Trophoblast cell (in vitro differentiated cells and primary cell): Measurements from ENCODE around the gene PLXNB1.
A peak's percentile ranks its signal among the peaks of the same experiment; 100 is the strongest.
"Not testable (repeated sequence)": the region's sequence is repeated elsewhere in the genome, so short reads cannot be mapped to it uniquely, and the experiment has no call there.

Experiments
- DNase-seq, 2 donors: peaks; one replicate each; pipeline ENCODE4 v3.0.0-alpha.2; 2016
- H2AFZ ChIP-seq: 2 replicates; pipeline ENCODE4 v1.6.1; 2013; ENCODE audit warnings: low read length, moderate library complexity, mild to moderate bottlenecking; ENCODE audit not compliant: insufficient read depth, poor library complexity
- H2AK5ac ChIP-seq: 2 replicates; pipeline ENCODE4 v1.6.1; 2013; ENCODE audit warnings: mild to moderate bottlenecking, low read length
- H2BK120ac ChIP-seq: 2 replicates; pipeline ENCODE4 v1.6.1; 2013; ENCODE audit warnings: low read length, mild to moderate bottlenecking, moderate library complexity; ENCODE audit not compliant: insufficient read depth, poor library complexity
- H2BK12ac ChIP-seq: 2 replicates; pipeline ENCODE4 v1.6.1; 2013; ENCODE audit warnings: mild to moderate bottlenecking, low read length, moderate library complexity
- H2BK5ac ChIP-seq: 2 replicates; pipeline ENCODE4 v1.6.1; 2013; ENCODE audit warnings: low read length, low read depth, moderate library complexity, mild to moderate bottlenecking; ENCODE audit not compliant: poor library complexity
- H3K14ac ChIP-seq: 2 replicates; pipeline ENCODE4 v1.6.1; 2013; ENCODE audit warnings: mild to moderate bottlenecking, low read length
- H3K18ac ChIP-seq: 2 replicates; pipeline ENCODE4 v1.6.1; 2013; ENCODE audit warnings: mild to moderate bottlenecking, low read length
- H3K23ac ChIP-seq: 2 replicates; pipeline ENCODE4 v1.6.1; 2013; ENCODE audit warnings: low read length
- H3K27ac ChIP-seq: 2 replicates; pipeline ENCODE4 v1.5.1; 2013; ENCODE audit warnings: low read depth, mild to moderate bottlenecking, inconsistent platforms, low read length, moderate library complexity
- H3K27me3 ChIP-seq: 2 replicates; pipeline ENCODE4 v1.6.1; 2013; ENCODE audit warnings: inconsistent platforms, mild to moderate bottlenecking, low read length, moderate library complexity; ENCODE audit not compliant: insufficient read depth
- H3K36me3 ChIP-seq, 2 experiments: 1 replicate in 1 of 2; 2 replicates in 1 of 2; pipeline ENCODE4 v1.6.1; 2013; ENCODE audit warnings: low read length in 2 of 2, mild to moderate bottlenecking in 2 of 2, moderate library complexity in 1 of 2; ENCODE audit not compliant: insufficient read depth in 2 of 2, control insufficient read depth in 1 of 2
- H3K4ac ChIP-seq: 2 replicates; pipeline ENCODE4 v1.6.1; 2013; ENCODE audit warnings: low read depth, mild to moderate bottlenecking, low read length, moderate library complexity
- H3K4me1 ChIP-seq, 2 experiments: 1 replicate in 1 of 2; 2 replicates in 1 of 2; pipeline ENCODE4 v1.6.1; 2013; ENCODE audit warnings: low read length in 2 of 2, mild to moderate bottlenecking in 2 of 2, moderate library complexity in 1 of 2; ENCODE audit not compliant: insufficient read depth in 2 of 2, control insufficient read depth in 1 of 2
- H3K4me2 ChIP-seq: 2 replicates; pipeline ENCODE4 v1.6.1; 2013; ENCODE audit warnings: inconsistent platforms, mild to moderate bottlenecking, low read length, moderate library complexity
- H3K4me3 ChIP-seq: 2 replicates; pipeline ENCODE4 v1.5.1; 2013; ENCODE audit warnings: mild to moderate bottlenecking, low read depth, low read length, inconsistent platforms
- H3K79me1 ChIP-seq: one replicate; pipeline ENCODE4 v1.6.1; 2013; ENCODE audit warnings: low read length
- H3K79me2 ChIP-seq: 2 replicates; pipeline ENCODE4 v1.6.1; 2013; ENCODE audit warnings: low read length, mild to moderate bottlenecking; ENCODE audit not compliant: control insufficient read depth, insufficient read depth, poor library complexity
- H3K9ac ChIP-seq: 2 replicates; pipeline ENCODE4 v1.6.1; 2013; ENCODE audit warnings: mild to moderate bottlenecking, low read length
- H3K9me3 ChIP-seq: 2 replicates; pipeline ENCODE4 v1.6.1; 2013; ENCODE audit warnings: low read depth, mild to moderate bottlenecking, control low read depth, inconsistent platforms, low read length; ENCODE audit not compliant: insufficient read depth
- H4K12ac ChIP-seq: 2 replicates; pipeline ENCODE4 v1.6.1; 2013; ENCODE audit warnings: low read depth, mild to moderate bottlenecking, low read length, moderate library complexity
- H4K8ac ChIP-seq: 2 replicates; pipeline ENCODE4 v1.6.1; 2013; ENCODE audit warnings: low read depth, mild to moderate bottlenecking, low read length, moderate library complexity
- H4K91ac ChIP-seq: one replicate; pipeline ENCODE4 v1.6.1; 2013; ENCODE audit warnings: low read depth, mild to moderate bottlenecking, low read length, moderate library complexity
- WGBS: extraction: QIAGEN DNeasy Blood & Tissue Kit; methylation state at CpG from one replicate; pipeline ENCODE4 v1.1.7; 2013; ENCODE audit warnings: missing lambda C conversion rate; ENCODE audit not compliant: insufficient read length, insufficient coverage; ENCODE audit errors: extremely low coverage; 5-methylcytosine and 5-hydroxymethylcytosine counted together

PLXNB1 gene

DNA sequence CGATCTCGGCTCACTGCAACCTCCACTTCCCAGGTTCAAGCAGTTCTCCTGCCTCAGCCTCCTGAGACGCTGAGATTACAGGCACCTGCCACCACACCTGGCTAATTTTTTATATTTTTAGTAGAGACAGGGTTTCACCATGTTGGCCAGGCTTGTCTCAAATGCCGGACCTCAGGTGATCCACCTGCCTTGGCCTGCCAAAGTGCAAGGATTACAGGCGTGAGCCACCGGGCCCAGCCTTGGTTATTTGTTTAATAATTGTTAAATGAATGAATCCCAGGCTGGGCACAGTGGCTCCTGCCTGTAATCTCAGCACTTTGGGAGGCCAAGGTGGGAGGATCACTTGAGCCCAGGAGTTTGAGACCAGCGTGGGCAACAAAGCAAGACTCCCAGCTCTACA, 31.9 kb upstream of the PLXNB1 start:
- not testable (repeated sequence) for H3K9me3 ChIP-seq, H3K18ac ChIP-seq, H3K23ac ChIP-seq, H2BK5ac ChIP-seq, H3K27ac ChIP-seq, H2BK120ac ChIP-seq, H4K12ac ChIP-seq, H2BK12ac ChIP-seq, H3K79me2 ChIP-seq, H3K4me2 ChIP-seq, H2AFZ ChIP-seq, H3K27me3 ChIP-seq, H3K4ac ChIP-seq, H2AK5ac ChIP-seq, H4K8ac ChIP-seq, H3K9ac ChIP-seq, H3K14ac ChIP-seq, DNase-seq, H3K4me3 ChIP-seq, H4K91ac ChIP-seq
- no CpG with 5 or more reads among the region's 7 CpGs for WGBS
- Histone ChIP-seq H3K36me3 (peaks cover 32 to 48% of the 10 kb centered on the region in 2 experiments), H3K79me1 (peaks cover 11% of the 10 kb centered on the region), H3K4me1 (peaks cover 14 to 16% of the 10 kb centered on the region in 2 experiments)

GRCh38 chr3:48460517-48460902, 30.6 kb upstream of the PLXNB1 start:
- Histone ChIP-seq H3K14ac (no peak overlapping the region), H4K91ac (no peak overlapping the region), H3K4me3 (no peak overlapping the region), H2AK5ac (no peak overlapping the region), H2BK5ac (no peak overlapping the region), H3K9me3 (no peaks in the 10 kb centered on the region), H2BK120ac (no peak overlapping the region), H3K4me1 (peaks cover 8% of the 10 kb centered on the region in 2 experiments), H3K4ac (no peak overlapping the region), H3K4me2 (no peak overlapping the region), H3K27me3 (no peaks in the 10 kb centered on the region), H3K79me1 (peaks cover 3% of the 10 kb centered on the region), H3K9ac (no peak overlapping the region), H4K12ac (no peak overlapping the region), H3K18ac (no peak overlapping the region), H3K27ac (no peak overlapping the region), H2BK12ac (no peak overlapping the region), H2AFZ (no peak overlapping the region), H3K79me2 (no peaks in the 10 kb centered on the region), H3K36me3 (peaks cover 32 to 51% of the 10 kb centered on the region in 2 experiments), H3K23ac (no peak overlapping the region), H4K8ac (no peak overlapping the region)
- WGBS = no CpG with 5 or more reads among the region's 3 CpGs
- no peak for DNase-seq

DNA sequence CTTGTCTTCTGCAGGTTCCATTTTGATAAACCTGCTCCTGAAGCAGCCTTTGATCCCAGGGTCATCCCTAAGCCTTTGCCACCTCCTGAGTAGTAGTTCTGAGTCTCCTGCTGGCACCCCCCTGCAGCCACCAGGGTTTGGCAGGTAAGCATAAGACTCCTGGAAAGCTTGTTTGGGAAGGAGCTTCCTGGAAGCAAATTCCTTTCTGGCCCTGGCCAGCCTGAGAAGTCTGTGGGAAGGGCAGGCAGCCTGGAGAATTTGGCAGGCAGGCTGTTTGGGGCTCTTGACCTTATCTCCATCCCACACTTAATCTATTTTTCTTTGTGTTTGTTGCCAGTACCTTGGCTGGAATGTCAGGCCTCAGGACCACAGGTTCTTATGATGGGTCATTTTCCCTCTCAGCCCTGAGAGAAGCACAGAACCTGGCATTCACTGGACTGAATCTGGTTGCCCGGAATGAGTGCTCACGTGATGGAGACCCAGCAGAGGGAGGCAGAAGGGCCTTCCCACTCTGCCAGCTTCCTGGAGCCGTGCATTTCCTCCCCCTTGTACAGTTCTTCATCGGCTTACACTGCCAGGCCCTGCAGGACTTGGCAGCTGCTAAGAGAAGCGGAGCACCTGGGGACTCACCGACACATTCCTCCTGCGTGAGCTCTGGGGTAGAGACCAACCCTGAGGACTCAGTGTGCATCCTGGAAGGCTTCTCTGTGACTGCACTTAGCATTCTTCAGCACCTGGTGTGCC, 30.1 kb upstream of the PLXNB1 start:
- H2BK5ac ChIP-seq = no peak overlapping the region
- no peak overlapping the region for H3K23ac ChIP-seq
- H3K27ac ChIP-seq = peak overlapping the region; percentile 52
- no peak overlapping the region for H2AFZ ChIP-seq
- no peak overlapping the region for H3K4ac ChIP-seq
- no peak overlapping the region for H4K12ac ChIP-seq
- peaks cover 35 to 55% of the 10 kb centered on the region in 2 experiments for H3K36me3 ChIP-seq
- no peak for DNase-seq
- H3K79me1 ChIP-seq = peaks cover 1% of the 10 kb centered on the region
- H3K14ac ChIP-seq = no peak overlapping the region
- H3K18ac ChIP-seq = no peak overlapping the region
- H2BK12ac ChIP-seq = no peak overlapping the region
- H3K4me3 ChIP-seq = no peak overlapping the region
- H3K4me1 ChIP-seq = peaks cover 8% of the 10 kb centered on the region in 2 experiments
- no peak overlapping the region for H3K9ac ChIP-seq
- no peaks in the 10 kb centered on the region for H3K27me3 ChIP-seq
- H3K4me2 ChIP-seq = no peak overlapping the region
- no peak overlapping the region for H4K91ac ChIP-seq
- H3K9me3 ChIP-seq = no peaks in the 10 kb centered on the region
- no peak overlapping the region for H2BK120ac ChIP-seq
- no CpG with 5 or more reads among the region's 7 CpGs for WGBS
- no peak overlapping the region for H4K8ac ChIP-seq
- H2AK5ac ChIP-seq = no peak overlapping the region
- no peaks in the 10 kb centered on the region for H3K79me2 ChIP-seq

DNA sequence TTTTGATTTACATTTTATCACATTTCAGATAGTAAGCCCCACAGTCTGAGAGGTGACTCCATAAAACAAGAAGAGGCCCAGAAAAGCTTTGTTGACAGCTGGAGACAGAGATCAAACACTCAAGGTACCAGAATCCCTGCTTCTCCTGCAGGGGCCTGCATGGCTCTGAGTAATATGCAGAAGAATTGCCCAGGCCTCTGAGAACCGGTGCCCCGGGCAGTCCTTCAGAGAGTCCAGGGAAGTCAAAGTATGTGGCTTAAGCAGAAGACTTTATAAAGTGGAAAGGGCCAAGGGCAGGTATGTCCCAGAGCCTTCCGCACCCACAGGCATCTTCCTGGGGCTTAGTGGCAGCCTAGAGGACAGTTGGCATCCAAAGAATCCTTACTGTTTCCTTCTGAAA, 29.4 kb upstream of the PLXNB1 start:
- H4K12ac ChIP-seq = no peak overlapping the region
- H3K4me2 ChIP-seq = no peak overlapping the region
- no peak overlapping the region for H4K91ac ChIP-seq
- H3K18ac ChIP-seq = no peak overlapping the region
- peaks cover 1% of the 10 kb centered on the region for H3K79me1 ChIP-seq
- H2BK12ac ChIP-seq = no peak overlapping the region
- no peak overlapping the region for H4K8ac ChIP-seq
- H3K23ac ChIP-seq = no peak overlapping the region
- no peaks in the 10 kb centered on the region for H3K79me2 ChIP-seq
- no peak overlapping the region for H2BK5ac ChIP-seq
- H3K27me3 ChIP-seq = no peaks in the 10 kb centered on the region
- peaks cover 30 to 51% of the 10 kb centered on the region in 2 experiments for H3K36me3 ChIP-seq
- H3K4me1 ChIP-seq = peaks cover 8% of the 10 kb centered on the region in 2 experiments
- no peak overlapping the region for H3K27ac ChIP-seq
- no peak overlapping the region for H3K4ac ChIP-seq
- H2AK5ac ChIP-seq = no peak overlapping the region
- no peak overlapping the region for H2BK120ac ChIP-seq
- H3K14ac ChIP-seq = no peak overlapping the region
- no peaks in the 10 kb centered on the region for H3K9me3 ChIP-seq
- no peak overlapping the region for H2AFZ ChIP-seq
- peak; percentile 97 for DNase-seq
- H3K4me3 ChIP-seq = no peak overlapping the region
- no peak overlapping the region for H3K9ac ChIP-seq
- no CpG with 5 or more reads among the region's 3 CpGs for WGBS
